Stimulated activated CD8-positive, alpha-beta memory T cell treated with anti-CD3 and anti-CD28 coated beads, Interleukin-7, amount 100 ng/mL, for 24 hours (primary cell): Measurements from ENCODE around the gene MSH3.
"Not testable (repeated sequence)": the region's sequence is repeated elsewhere in the genome, so short reads cannot be mapped to it uniquely, and the experiment has no call there.

Experiments used
- DNase-seq: peaks from one replicate; pipeline ENCODE4 v3.0.0-alpha.2; 2020; ENCODE audit warnings: low read depth

Gene MSH3

GRCh38 chr5:80755626-80756025, 101.2 kb downstream of the MSH3 start:
- DNase-seq, result no peak

DNA sequence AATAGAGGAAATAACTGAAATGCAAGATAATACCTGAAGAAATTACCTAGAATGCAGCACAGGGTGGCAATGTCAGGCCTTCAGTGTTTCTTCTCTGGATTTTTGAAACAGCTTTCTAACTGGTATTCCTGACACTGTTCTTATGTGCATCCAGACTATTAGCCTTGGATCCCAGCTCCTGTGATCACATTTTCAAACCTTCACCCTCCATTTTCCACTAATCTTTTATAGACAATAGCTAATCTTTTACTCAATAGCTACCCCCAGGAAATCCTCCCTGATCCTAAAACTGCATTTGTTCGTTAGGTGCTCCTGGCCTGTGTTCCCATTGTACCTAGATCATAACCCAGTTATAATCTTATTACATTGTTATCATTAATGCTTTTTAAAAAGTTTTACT, 101.8 kb downstream of the MSH3 start:
- DNase-seq, result no peak

DNA sequence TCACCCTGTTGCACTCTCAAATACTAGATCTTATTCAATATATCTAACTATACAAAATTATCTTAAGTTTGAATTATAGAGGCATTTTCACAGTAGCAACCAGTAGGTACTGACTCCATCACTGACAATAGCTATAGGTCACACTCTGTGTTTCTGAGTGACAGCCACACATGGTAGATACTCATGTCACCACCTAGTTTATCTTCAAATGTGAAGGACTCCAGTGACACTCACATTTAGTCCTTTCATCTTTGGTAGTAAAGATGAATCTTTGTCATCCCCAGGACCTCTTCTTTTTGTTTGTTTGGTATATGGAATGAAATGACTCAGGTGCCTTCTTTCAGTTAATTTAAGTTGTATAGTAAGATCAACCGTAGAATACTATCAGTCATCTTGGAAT, 102.8 kb downstream of the MSH3 start:
- no peak for DNase-seq

GRCh38 chr5:80759866-80760577, 105.6 kb downstream of the MSH3 start:
- DNase-seq, result no peak

GRCh38 chr5:80760680-80761079, 106.2 kb downstream of the MSH3 start:
- DNase-seq, result no peak

- no peak for DNase-seq
Observed at GRCh38 chr5:80761176-80761575, 106.7 kb downstream of the MSH3 start.

GRCh38 chr5:80761966-80762365, 107.5 kb downstream of the MSH3 start:
- DNase-seq, result no peak

- DNase-seq, result no peak
Observed at GRCh38 chr5:80762573-80762972, 108.1 kb downstream of the MSH3 start.

DNA sequence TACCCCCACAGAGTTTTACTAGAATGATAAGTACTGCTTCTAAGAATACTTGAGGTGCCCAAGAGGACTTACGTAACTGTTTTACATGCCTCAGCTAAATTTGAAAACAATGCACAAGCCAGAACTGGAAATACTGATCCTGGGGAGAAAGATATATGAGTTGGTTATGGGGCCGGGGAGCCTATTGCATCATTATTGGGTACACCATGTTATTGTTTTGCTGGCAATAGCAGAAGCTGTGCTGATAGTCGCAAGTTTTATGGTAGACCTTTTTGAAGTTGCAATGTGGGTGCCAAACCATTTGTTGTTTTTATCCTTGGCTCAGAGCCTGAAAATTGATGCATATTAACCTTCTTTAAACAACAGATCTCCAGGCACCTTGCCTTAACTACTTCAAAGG, 108.8 kb downstream of the MSH3 start:
- DNase-seq, result no peak

DNA sequence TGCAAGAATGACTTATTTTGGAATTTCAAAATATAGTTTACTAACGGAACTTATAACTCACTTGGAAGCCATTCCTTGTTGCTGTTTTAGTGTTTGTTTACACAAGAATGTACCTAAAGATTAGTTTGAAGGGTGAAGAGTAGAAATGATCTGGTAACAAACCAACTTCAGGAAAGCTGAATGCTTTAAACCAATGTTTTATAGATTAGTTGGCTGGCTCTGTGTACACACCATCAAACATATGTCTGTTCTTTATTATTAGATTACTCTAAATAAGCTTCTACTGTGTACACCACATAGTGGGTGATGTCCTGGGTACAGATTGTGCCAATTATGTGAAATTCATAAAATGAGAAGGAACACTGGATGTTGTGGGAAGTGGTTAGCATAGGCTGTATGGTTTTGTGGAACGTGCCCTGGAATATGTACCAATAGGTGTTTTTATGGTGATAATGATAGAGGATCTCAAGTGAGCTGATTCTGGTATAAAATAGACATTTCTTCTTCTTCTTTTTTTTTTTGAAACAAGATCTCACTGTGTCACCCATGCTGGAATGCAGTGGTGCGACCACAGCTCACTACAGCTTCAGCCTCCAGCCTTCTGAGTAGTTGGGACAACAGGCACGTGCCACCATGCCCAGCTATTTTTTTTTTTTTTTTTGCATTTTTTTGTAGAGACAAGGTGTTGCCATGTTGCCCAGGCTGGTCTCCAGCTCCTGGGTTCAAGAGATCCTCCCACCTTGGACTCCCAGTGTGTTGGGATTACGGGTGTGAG, 109.6 kb downstream of the MSH3 start:
- DNase-seq, result no peak

GRCh38 chr5:80764786-80765185, 110.3 kb downstream of the MSH3 start:
- DNase-seq, result no peak

DNA sequence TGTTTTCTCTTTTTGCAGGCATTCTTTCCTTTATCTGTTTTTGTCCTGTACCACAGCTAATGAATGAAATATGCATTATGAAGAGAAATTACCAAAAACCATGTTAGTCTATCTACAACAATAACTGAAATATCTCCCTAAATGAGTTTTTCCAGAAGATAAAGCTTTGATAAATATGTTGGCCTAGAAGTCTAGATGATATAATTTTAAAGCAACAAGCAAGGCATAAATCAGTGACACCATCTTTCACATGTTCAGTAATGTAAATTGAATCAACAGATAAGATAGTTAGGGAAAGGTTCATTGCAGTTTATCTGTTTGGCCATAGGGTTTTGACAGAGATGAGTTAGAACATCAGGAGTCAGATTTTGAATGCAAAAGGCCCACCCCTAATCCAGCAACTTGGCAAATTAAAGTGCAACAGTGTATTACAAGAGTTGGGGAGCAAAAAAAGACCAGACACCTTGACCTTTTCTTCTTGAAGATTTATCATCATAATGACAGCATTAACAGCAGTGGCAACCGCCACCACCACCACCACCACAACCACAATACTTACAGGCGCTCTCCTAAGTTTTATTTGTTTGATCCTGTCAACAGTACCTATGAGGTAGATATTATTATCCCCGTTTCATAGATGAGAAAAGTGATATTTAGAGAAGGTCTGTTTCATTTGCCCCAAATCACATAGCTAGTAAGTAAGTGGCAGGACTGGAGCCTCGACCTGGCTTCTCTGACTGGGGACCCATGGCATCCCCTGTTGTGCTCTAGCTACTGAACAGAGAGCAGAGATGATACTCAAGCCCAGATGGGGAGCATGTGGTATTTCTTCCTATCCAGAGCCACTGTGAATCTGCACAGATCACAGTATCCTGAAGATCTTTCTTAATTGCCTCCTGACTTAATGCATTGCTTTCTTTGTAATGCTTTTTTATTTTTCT, 123.2 kb downstream of the MSH3 start:
- DNase-seq, result no peak

GRCh38 chr5:80780024-80780423, 125.6 kb downstream of the MSH3 start:
- DNase-seq, result no peak

DNA sequence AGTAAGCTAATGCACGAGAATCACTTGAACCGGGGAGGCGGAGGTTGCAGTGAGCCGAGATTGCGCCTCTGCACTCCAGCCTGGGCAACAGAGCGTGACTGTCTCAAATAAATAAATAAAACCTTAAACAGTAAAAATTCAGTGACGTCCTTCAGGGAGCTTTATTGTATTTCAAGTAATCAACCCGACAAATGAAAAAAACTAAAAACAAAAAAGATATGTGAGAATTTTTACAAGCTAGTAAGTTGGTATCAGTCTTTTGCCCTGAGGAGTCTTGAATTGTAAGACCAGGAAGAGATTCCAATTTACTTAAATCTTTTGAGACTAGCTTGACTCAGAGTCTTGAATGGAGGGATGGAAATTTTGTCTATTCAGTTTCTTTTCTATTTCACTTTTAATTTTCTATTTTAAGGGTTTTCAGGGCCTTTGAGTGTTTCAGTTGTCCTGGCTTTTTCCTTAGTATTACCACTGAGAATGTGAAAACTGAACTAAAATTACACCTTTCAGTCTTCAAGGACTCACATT, 126.4 kb downstream of the MSH3 start:
- no peak for DNase-seq

DNA sequence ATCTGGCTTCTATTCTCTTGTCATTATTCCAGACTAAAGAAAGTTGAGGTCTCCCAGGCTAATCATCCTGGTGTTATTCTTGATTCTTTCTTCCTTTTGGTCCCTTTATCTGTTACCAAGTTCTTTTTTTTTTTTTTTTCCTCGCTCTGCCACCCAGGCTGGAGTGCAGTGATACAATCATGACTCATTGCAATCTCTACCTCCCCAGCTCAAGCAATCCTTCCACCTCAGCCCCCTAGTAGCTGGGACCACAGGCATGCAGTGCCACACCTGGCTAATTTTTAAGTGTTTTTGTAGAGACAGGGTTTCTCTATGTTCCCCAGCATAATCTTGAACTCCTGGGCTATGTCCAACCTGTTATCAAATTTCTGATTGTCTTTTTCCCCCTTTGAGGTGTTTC, 126.9 kb downstream of the MSH3 start:
- no peak for DNase-seq

DNA sequence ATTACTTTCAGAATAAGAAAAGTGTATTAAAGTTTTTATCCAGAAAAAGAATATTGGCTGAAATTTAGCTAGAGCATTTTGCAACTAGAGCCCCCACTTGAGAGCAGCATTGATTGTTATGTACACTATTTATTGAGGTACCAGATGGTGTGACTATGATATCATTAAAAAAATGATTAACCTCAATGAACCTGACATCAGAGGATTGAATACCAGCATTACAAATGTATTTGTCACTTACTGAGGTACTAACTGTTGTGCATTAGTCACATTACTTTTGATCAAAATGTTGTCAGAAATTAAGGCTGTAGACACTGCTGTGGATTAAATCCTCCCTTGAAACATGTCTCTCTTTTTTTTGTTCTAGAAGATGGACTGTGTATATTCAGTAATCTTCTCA, 128.2 kb downstream of the MSH3 start:
- DNase-seq, result no peak

DNA sequence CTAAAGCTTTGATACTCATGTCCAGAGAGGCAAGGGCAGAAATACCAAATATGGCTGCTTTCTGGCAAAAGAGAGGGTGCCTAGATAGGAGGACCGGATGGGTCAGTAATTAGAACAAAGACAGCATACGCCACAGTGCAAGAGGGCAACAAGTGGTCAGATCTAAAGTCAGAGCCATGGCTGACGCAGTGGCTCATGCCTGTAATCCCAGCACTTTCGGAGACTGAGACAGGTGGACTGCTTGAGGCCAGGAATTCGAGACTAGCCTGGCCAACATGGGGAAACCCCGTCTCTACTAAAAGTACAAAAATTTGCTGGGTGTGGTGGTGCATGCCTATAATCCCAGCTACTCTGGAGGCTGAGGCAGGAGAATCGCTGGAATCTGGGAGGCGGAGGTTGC, 129.3 kb downstream of the MSH3 start:
- DNase-seq, result not testable (repeated sequence)

- no peak for DNase-seq
Observed at GRCh38 chr5:80784451-80784850, 130.0 kb downstream of the MSH3 start.

GRCh38 chr5:80789319-80790016, 135.0 kb downstream of the MSH3 start:
- not testable (repeated sequence) for DNase-seq

DNA sequence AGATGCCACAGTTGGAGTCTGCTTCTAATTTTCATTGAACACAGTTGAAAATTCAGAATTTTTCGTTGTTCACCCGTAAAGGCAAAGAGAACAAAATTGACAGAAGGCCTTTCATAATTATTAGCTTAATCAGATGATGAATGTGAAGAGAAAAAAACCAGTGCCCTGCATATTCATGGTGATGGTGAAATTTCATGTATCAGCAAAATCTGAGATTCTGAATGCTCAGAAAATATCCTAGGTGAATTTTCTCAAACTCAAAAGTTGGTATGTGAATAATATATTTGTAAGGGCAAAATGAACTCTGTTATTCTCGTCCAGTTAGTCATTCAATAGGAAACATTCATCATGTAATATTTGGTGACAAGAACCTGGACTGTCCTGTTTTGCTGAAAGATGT, 136.2 kb downstream of the MSH3 start:
- no peak for DNase-seq

GRCh38 chr5:80793354-80793753, 138.9 kb downstream of the MSH3 start:
- DNase-seq, result no peak

DNA sequence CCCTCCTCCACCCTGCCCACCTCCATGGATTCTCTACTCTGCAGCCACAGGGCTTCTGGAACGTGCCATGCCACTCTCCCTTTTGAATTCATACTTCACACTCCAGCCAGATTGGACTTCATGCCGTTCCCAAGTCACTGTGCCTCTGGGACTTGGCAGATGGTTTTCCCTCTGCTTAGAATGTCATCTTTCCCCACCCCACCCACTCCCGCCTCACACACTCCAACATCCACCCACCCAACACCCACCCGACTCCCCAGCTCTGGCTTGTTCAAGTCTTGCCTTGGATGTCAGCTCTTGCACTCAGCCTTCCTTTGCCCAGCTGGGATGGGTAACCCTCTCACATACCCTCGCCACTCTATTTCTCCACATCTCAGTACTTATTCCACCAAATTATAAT, 142.4 kb downstream of the MSH3 start:
- DNase-seq, result no peak
